ENCODE measurements around the gene RAB25.

- TF ChIP-seq CTCF (IDR thresholded peaks at IDR 0.05; ENCODE audit: poor library complexity) (no peak), EZH2 (IDR thresholded peaks at IDR 0.05; ENCODE audit: borderline replicate concordance) (no peak)
These were observed 53.4 kb downstream of the RAB25 start, which contains the start of gene LMNA for GRCh38 chr1:156114101-156114918.
